ENCODE measurements around the gene LRP1-AS.
"Not testable (repeated sequence)": the region's sequence is repeated elsewhere in the genome, so short reads cannot be mapped to it uniquely, and the experiment has no call there.

LRP1-AS gene

GRCh38 chr12:57123813-57124212, 23.6 kb downstream of the LRP1-AS start:
- no peak for DNase-seq (ENCODE audit: low read depth in 1 of 2, low spot score in 1 of 2)

GRCh38 chr12:57120718-57121117, 26.7 kb downstream of the LRP1-AS start:
- DNase-seq (ENCODE audit: low read depth in 1 of 2, low spot score in 1 of 2), result not testable (repeated sequence)

- no peak for DNase-seq (ENCODE audit: low read depth in 1 of 2, low spot score in 1 of 2)
Measured at GRCh38 chr12:57119294-57120085, 27.9 kb downstream of the LRP1-AS start.

GRCh38 chr12:57118711-57119271, 28.6 kb downstream of the LRP1-AS start:
- DNase-seq (ENCODE audit: low read depth in 1 of 2, low spot score in 1 of 2), result no peak

- DNase-seq (ENCODE audit: low read depth in 1 of 2, low spot score in 1 of 2), result no peak
Measured at GRCh38 chr12:57116580-57117281, 30.7 kb downstream of the LRP1-AS start.

GRCh38 chr12:57112492-57113294, 34.7 kb downstream of the LRP1-AS start:
- DNase-seq (ENCODE audit: low read depth in 1 of 2, low spot score in 1 of 2), result no peak

GRCh38 chr12:57111031-57111734, 36.2 kb downstream of the LRP1-AS start, which contains the start of gene STAT6:
Gene STAT6 (minus strand): TSS chr12:57111362. CDS start chr12:57108278, 3,084 bp downstream.
- peak; percentile 53 to 68 for DNase-seq (ENCODE audit: low read depth in 1 of 2, low spot score in 1 of 2)

- DNase-seq (ENCODE audit: low read depth in 1 of 2, low spot score in 1 of 2), result peak; percentile 43 to 70
Measured at GRCh38 chr12:57110104-57111030, 37.1 kb downstream of the LRP1-AS start.

- DNase-seq (ENCODE audit: low read depth in 1 of 2, low spot score in 1 of 2), result no peak
Measured at GRCh38 chr12:57109207-57110103, 38.0 kb downstream of the LRP1-AS start.

- no peak for DNase-seq (ENCODE audit: low read depth in 1 of 2, low spot score in 1 of 2)
Measured at GRCh38 chr12:57107456-57108155, 39.8 kb downstream of the LRP1-AS start.

- DNase-seq (ENCODE audit: low read depth in 1 of 2, low spot score in 1 of 2), result no peak
Measured at GRCh38 chr12:57106021-57106708, 41.3 kb downstream of the LRP1-AS start.

GRCh38 chr12:57105011-57105753, 42.2 kb downstream of the LRP1-AS start:
- DNase-seq (ENCODE audit: low read depth in 1 of 2, low spot score in 1 of 2), result no peak

GRCh38 chr12:57104292-57104910, 43.0 kb downstream of the LRP1-AS start:
- DNase-seq (ENCODE audit: low read depth in 1 of 2, low spot score in 1 of 2), result no peak

- no peak for DNase-seq (ENCODE audit: low read depth in 1 of 2, low spot score in 1 of 2)
Measured at GRCh38 chr12:57103856-57104255, 43.6 kb downstream of the LRP1-AS start.

GRCh38 chr12:57101892-57102695, 45.3 kb downstream of the LRP1-AS start:
- DNase-seq (ENCODE audit: low read depth in 1 of 2, low spot score in 1 of 2), result no peak

Measured in stimulated activated CD4-positive, alpha-beta T cell treated with anti-CD3 and anti-CD28 coated beads, Interleukin-15, amount 100 ng/mL, for 1 hour (primary cell).